Chondrocyte (in vitro differentiated cells): ENCODE results near the gene RHBDF2. TPM values are rescaled to one million over a fixed set of nuclear protein-coding genes. Genes with fewer than 3 reads are reported as not detected.

Experiments used
- DNase-seq: peaks from one replicate; pipeline ENCODE4 v3.0.0; 2021; ENCODE audit warnings: mixed read lengths, low spot score
- H3K27ac Mint-ChIP-seq: one replicate; pipeline ENCODE4 v1.8.0; 2021; ENCODE audit warnings: mild to moderate bottlenecking, moderate library complexity, mixed read lengths; ENCODE audit not compliant: unreplicated experiment
- H3K27me3 Mint-ChIP-seq: 2 replicates; pipeline ENCODE4 v1.8.0; 2021; ENCODE audit warnings: low read depth, mixed read lengths
- H3K36me3 Mint-ChIP-seq: 2 replicates; pipeline ENCODE4 v1.8.0; 2021; ENCODE audit warnings: low read depth, mixed read lengths
- H3K4me1 Mint-ChIP-seq: 2 replicates; pipeline ENCODE4 v1.8.0; 2021; ENCODE audit warnings: low read depth, mild to moderate bottlenecking, mixed read lengths
- H3K4me3 Mint-ChIP-seq: one replicate; pipeline ENCODE4 v1.8.0; 2021; ENCODE audit warnings: mild to moderate bottlenecking, moderate library complexity, mixed read lengths; ENCODE audit not compliant: unreplicated experiment
- H3K9me3 Mint-ChIP-seq: 2 replicates; pipeline ENCODE4 v1.8.0; 2021; ENCODE audit warnings: low read depth, mixed read lengths
- CTCF ChIP-seq: fragments of 200-600 bp; sonication (generic); IDR thresholded peaks from 2 replicates; pipeline ENCODE4 v1.5.0; 2021; ENCODE audit warnings: antibody characterized with exemption, mild to moderate bottlenecking, moderate library complexity
- total RNA-seq: library from RNA; stranded (reverse); gene quantifications from 3 replicates; pipeline ENCODE4 v1.2.1, GENCODE V29; 2021

RHBDF2 gene
- total RNA-seq, 1 donor from 2014 or later: 5.4 TPM

GRCh38 chr17:76530811-76531485 lies 29.7 kb upstream of the RHBDF2 start:
- H3K27me3 Mint-ChIP-seq: no peaks in the 10 kb centered on the region
- TF ChIP-seq CTCF: no peak
- no peak overlapping the region for H3K4me3 Mint-ChIP-seq
- no peaks in the 10 kb centered on the region for H3K9me3 Mint-ChIP-seq
- H3K4me1 Mint-ChIP-seq: peaks cover 38% of the 10 kb centered on the region
- no peaks in the 10 kb centered on the region for H3K36me3 Mint-ChIP-seq
- peak; percentile 86 for DNase-seq
- peak overlapping the region; percentile 91 for H3K27ac Mint-ChIP-seq

- H3K27me3 Mint-ChIP-seq: no peaks in the 10 kb centered on the region
- no peak overlapping the region for H3K4me3 Mint-ChIP-seq
- H3K36me3 Mint-ChIP-seq: no peaks in the 10 kb centered on the region
- no peak for TF ChIP-seq CTCF
- DNase-seq: no peak
- H3K27ac Mint-ChIP-seq: peak overlapping the region; percentile 91
- H3K9me3 Mint-ChIP-seq: no peaks in the 10 kb centered on the region
- H3K4me1 Mint-ChIP-seq: peaks cover 38% of the 10 kb centered on the region
These were observed 29.0 kb upstream of the RHBDF2 start for GRCh38 chr17:76530095-76530723.

- no peak for DNase-seq
- H3K9me3 Mint-ChIP-seq: no peaks in the 10 kb centered on the region
- H3K4me3 Mint-ChIP-seq: no peak overlapping the region
- no peaks in the 10 kb centered on the region for H3K27me3 Mint-ChIP-seq
- TF ChIP-seq CTCF: no peak
- no peaks in the 10 kb centered on the region for H3K36me3 Mint-ChIP-seq
- H3K4me1 Mint-ChIP-seq: peaks cover 45% of the 10 kb centered on the region
- H3K27ac Mint-ChIP-seq: peak overlapping the region; percentile 91
These were observed 28.2 kb upstream of the RHBDF2 start for GRCh38 chr17:76529224-76530094.

GRCh38 chr17:76528528-76529223 lies 27.5 kb upstream of the RHBDF2 start:
- Mint-ChIP-seq H3K4me3 (no peak overlapping the region), H3K4me1 (peaks cover 46% of the 10 kb centered on the region), H3K27ac (peak overlapping the region; percentile 91), H3K36me3 (no peaks in the 10 kb centered on the region), H3K9me3 (no peaks in the 10 kb centered on the region), H3K27me3 (no peaks in the 10 kb centered on the region)
- DNase-seq: no peak
- peak; percentile 42 for TF ChIP-seq CTCF

- no peak for TF ChIP-seq CTCF
- Mint-ChIP-seq H3K9me3 (no peaks in the 10 kb centered on the region), H3K27me3 (no peaks in the 10 kb centered on the region), H3K4me1 (peaks cover 49% of the 10 kb centered on the region), H3K36me3 (no peaks in the 10 kb centered on the region), H3K4me3 (no peak overlapping the region), H3K27ac (no peak overlapping the region)
- DNase-seq: no peak
These were observed 26.9 kb upstream of the RHBDF2 start for GRCh38 chr17:76528156-76528527.
